HepG2 (cell line): Measurements from ENCODE around the gene RPEL1. TPM values are rescaled to one million over a fixed set of nuclear protein-coding genes. Genes with fewer than 3 reads are reported as not detected.

Experiments used
- ATAC-seq: fragments of 200-7000 bp; cut with Tn5 transposase; 3 replicates; pipeline ENCODE4 v1.9.1; 2020; ENCODE audit warnings: mild to moderate bottlenecking, moderate library complexity
- BruUV-seq: library from RNA; stranded (reverse); fragments of 400-500 nt; replicated peaks from 2 replicates; lab custom pipeline; 2021; lab: Mats Ljungman, UMichigan
- CTCF ChIA-PET: fragments of 300-600 bp; formaldehyde crosslinking; extraction: SDS; loops from one replicate; lab custom pipeline; 2021; ENCODE audit warnings: low total read pairs, inconsistent platforms, low intra/inter-chr PET ratio; lab: Yijun Ruan, JAX
- POLR2A ChIA-PET: fragments of 350-600 bp; sonication (Branson Sonifier 250); formaldehyde crosslinking; loops from one replicate; lab custom pipeline; 2020; ENCODE audit warnings: antibody characterized with exemption, inconsistent platforms; lab: Yijun Ruan, JAX
- DNase-seq: peaks from one replicate; pipeline ENCODE4 v3.0.0-alpha.2; 2015; ENCODE audit warnings: low spot score
- FAIRE-seq: peaks from 3 replicates; lab custom pipeline; 2011; peaks lifted over from hg19 to GRCh38; lab: Jason Lieb, UNC
- H2AFZ ChIP-seq: one replicate; pipeline ENCODE4 v1.6.1; 2011; ENCODE audit warnings: low read length, inconsistent platforms
- H3K27ac ChIP-seq: fragments of 300-600 bp; 3 replicates; pipeline ENCODE4 v1.8.0; 2011; ENCODE audit warnings: mixed run types, mild to moderate bottlenecking, mixed read lengths, low read length, inconsistent platforms; ENCODE audit not compliant: insufficient read depth; ENCODE audit errors: extremely low read length
- H3K27me3 ChIP-seq, 2 experiments: fragments of 200-600 bp in 1 of 2; 2 replicates in 1 of 2; 3 replicates in 1 of 2; pipeline versions ENCODE4 v1.6.0 to v1.8.0; 2011; ENCODE audit warnings: low read length in 2 of 2, mild to moderate bottlenecking in 2 of 2, moderate library complexity in 2 of 2, inconsistent platforms in 1 of 2; ENCODE audit not compliant: insufficient read depth in 2 of 2, control insufficient read depth in 1 of 2
- H3K36me3 ChIP-seq, 2 experiments: fragments of 200-600 bp in 1 of 2; replicated peaks in 1 of 2; 2 replicates in 1 of 2; 3 replicates in 1 of 2; pipeline versions ENCODE4 v1.5.1 to v1.8.0; 2011; ENCODE audit warnings: low read length in 2 of 2, inconsistent platforms in 1 of 2; ENCODE audit not compliant: insufficient read depth in 2 of 2, control insufficient read depth in 1 of 2
- H3K4me1 ChIP-seq: 2 replicates; pipeline ENCODE4 v1.5.1; 2012; ENCODE audit warnings: low read length, inconsistent platforms; ENCODE audit not compliant: insufficient read depth
- H3K4me2 ChIP-seq: 2 replicates; pipeline ENCODE4 v1.6.0; 2011; ENCODE audit warnings: low read depth, low read length, inconsistent platforms
- H3K4me3 ChIP-seq, 3 experiments: fragments of 200-600 bp in 1 of 3; sonication (generic), shearing (Covaris generic) in 1 of 3; replicated peaks in 1 of 3; 2 replicates each; pipeline ENCODE4 v1.5.1; 2011 to 2016; ENCODE audit warnings: low read length in 3 of 3, inconsistent platforms in 2 of 3, low read depth in 2 of 3, mild to moderate bottlenecking in 2 of 3, control low read depth in 1 of 3, mixed read lengths in 1 of 3; ENCODE audit not compliant: insufficient read depth in 1 of 3
- H3K79me2 ChIP-seq: one replicate; pipeline ENCODE4 v1.6.1; 2011; ENCODE audit warnings: low read length, inconsistent platforms; ENCODE audit not compliant: insufficient read depth
- H3K9ac ChIP-seq: 2 replicates; pipeline ENCODE4 v1.6.0; 2011; ENCODE audit warnings: mild to moderate bottlenecking, low read depth, low read length, inconsistent platforms; ENCODE audit not compliant: insufficient read depth
- H3K9me3 ChIP-seq: 2 replicates; pipeline ENCODE4 v1.5.1; 2012; ENCODE audit warnings: mild to moderate bottlenecking, low read length
- H4K20me1 ChIP-seq: 2 replicates; pipeline ENCODE4 v1.6.0; 2011; ENCODE audit warnings: inconsistent platforms, mild to moderate bottlenecking, low read length, moderate library complexity; ENCODE audit not compliant: insufficient read depth
- DR1 ChIP-seq: sonication (generic); formaldehyde crosslinking; IDR thresholded peaks from 2 replicates; pipeline ENCODE4 v1.8.0; 2021; ENCODE audit warnings: mild to moderate bottlenecking, missing genetic modification reagents, inconsistent platforms
- FOXJ3 ChIP-seq: sonication (generic); formaldehyde crosslinking; IDR thresholded peaks from 2 replicates; pipeline ENCODE4 v1.4.0; 2020; ENCODE audit warnings: missing genetic modification reagents, mild to moderate bottlenecking, borderline replicate concordance
- GZF1 ChIP-seq: sonication (generic); formaldehyde crosslinking; IDR thresholded peaks from 2 replicates; pipeline ENCODE4 v1.5.1; 2020; ENCODE audit warnings: mild to moderate bottlenecking, missing genetic modification reagents
- HMGXB3 ChIP-seq: sonication (generic); formaldehyde crosslinking; IDR thresholded peaks from 2 replicates; pipeline ENCODE4 v1.4.0; 2020; ENCODE audit warnings: missing genetic modification reagents, borderline replicate concordance
- JARID2 ChIP-seq: sonication (generic); formaldehyde crosslinking; IDR thresholded peaks from 2 replicates; pipeline ENCODE4 v1.8.1; 2023; ENCODE audit warnings: missing genetic modification reagents, inconsistent platforms; ENCODE audit not compliant: insufficient replicate concordance
- KLF13 ChIP-seq: sonication (generic); formaldehyde crosslinking; IDR thresholded peaks from 2 replicates; pipeline ENCODE4 v1.4.0; 2020; ENCODE audit warnings: mild to moderate bottlenecking, missing genetic modification reagents
- SP140L ChIP-seq: sonication (generic); formaldehyde crosslinking; IDR thresholded peaks from 2 replicates; pipeline ENCODE4 v1.4.0; 2020; ENCODE audit warnings: missing genetic modification reagents, borderline replicate concordance
- TEAD3 ChIP-seq: optimal IDR thresholded peaks from 2 replicates; pipeline ENCODE3; 2016; ENCODE audit warnings: borderline replicate concordance
- ZNF512B ChIP-seq: sonication (generic); formaldehyde crosslinking; IDR thresholded peaks from 2 replicates; pipeline ENCODE4 v1.5.1; 2020; ENCODE audit warnings: missing genetic modification reagents, mild to moderate bottlenecking, borderline replicate concordance
- ZNF616 ChIP-seq: sonication (generic); formaldehyde crosslinking; IDR thresholded peaks from 2 replicates; pipeline ENCODE4 v1.5.0; 2020; ENCODE audit warnings: low read depth, mild to moderate bottlenecking, missing genetic modification reagents
- WGBS: methylation state at CpG from one replicate; pipeline ENCODE4 v1.1.6; 2017; ENCODE audit warnings: low lambda C conversion rate; 5-methylcytosine and 5-hydroxymethylcytosine counted together
- in situ Hi-C: cut with HindIII; loops from 2 replicates; pipeline ENCODE4 v1.10.0; 2017; ENCODE audit warnings: low pct_unique_long_range_greater_than_20kb; ENCODE audit not compliant: extremely low pct_ligation_motif_present
- intact Hi-C: fragments of 100-400 bp; cut with micrococcal nuclease; formaldehyde crosslinking; loops from one replicate; pipeline ENCODE4 v1.10.0; 2022; ENCODE audit not compliant: unreplicated experiment
- polyA plus RNA-seq, 8 experiments: library from polyadenylated mRNA; depleted of rRNA in 3 of 8; stranded (reverse) in 7 of 8; unstranded in 1 of 8; fragments of >200 nt; fragmentation: Illumina TruSeq in 4 of 8; extraction: Trizol in 4 of 8; gene quantifications; 2 replicates each; pipeline versions ENCODE4 v1.2.1 to v1.2.3, GENCODE V29; 2011 to 2016; ENCODE audit warnings: low read depth in 4 of 8, missing spikeins in 1 of 8, mixed read lengths in 1 of 8; ENCODE audit not compliant: insufficient read depth in 1 of 8
- total RNA-seq, 5 experiments: library from RNA; depleted of rRNA; stranded (reverse); fragments of >200 nt; fragmentation: Illumina TruSeq; extraction: Trizol; gene quantifications; 2 replicates each; pipeline ENCODE4 v1.2.3, GENCODE V29; 2016; ENCODE audit warnings: low read depth in 1 of 5
- TF ChIP-seq, protein P1 (sequence below): sonication (generic); formaldehyde crosslinking; IDR thresholded peaks from 2 replicates; pipeline ENCODE4 v1.5.1; 2020; ENCODE audit warnings: missing genetic modification reagents, mild to moderate bottlenecking, borderline replicate concordance

Gene RPEL1
- total and polyA plus RNA-seq, 2 of the 13 experiments (the other 11 are each of a cell fraction or from before 2014, with no cell fraction given) = 0.04 to 0.07 TPM

DNA sequence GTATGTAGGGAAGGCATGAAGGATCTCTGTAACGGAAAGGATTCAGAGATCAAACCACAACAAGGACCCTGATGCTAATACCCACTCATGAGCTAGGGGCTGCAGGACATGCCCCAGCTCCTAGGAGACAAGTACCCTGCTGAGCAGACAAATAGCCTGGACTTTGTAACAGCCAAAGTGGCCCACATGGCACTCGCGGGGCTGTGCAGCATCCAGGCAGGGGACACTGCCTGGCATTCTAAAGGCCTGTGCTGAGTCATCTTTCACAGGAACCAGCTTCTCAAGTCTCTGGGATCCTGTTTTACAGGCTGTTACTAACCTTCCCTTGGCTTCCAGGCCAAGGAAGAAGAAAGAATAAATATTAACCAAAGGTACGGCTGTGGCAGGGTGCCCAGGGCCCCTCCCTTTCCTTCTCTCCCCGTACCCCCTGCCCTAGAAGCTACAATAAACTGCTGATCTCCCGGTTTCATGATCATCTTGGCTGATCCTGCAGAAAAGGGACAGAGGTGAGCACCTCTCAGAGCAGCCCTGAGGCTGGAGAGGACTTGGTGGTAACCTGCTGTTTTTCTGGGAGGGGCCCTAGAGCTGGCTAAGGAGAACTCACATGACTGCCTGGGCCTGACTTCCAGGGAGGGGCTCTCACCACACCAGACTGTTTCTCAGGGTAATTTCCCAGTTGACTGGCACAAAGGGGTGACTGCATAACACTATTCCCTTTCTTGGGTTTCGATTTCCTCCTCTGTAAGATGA is 4.2 kb upstream of the RPEL1 start (continued):
- TF ChIP-seq JARID2 (CRISPR knock-in tag) (no peak), DR1 (CRISPR knock-in tag) (no peak), ZNF616 (CRISPR knock-in tag) (no peak), TEAD3 (CRISPR knock-in tag) (peak; percentile 24)

- ChIA-PET CTCF (interaction anchor here (0.9 to 1.9 kb wide), 3 partner anchors 175 to 410 kb away, joined by 4 read pairs; no protein-coding TSS in a partner anchor), POLR2A (interaction anchor here (0.7 to 2.0 kb wide), 4 partner anchors 14 to 327 kb away, joined by 3 to 7 read pairs (median 4); partner anchors contain the start of genes CNNM2 and NT5C2)
- no peaks in the 10 kb centered on the region for H3K9me3 ChIP-seq
- no peaks in the 10 kb centered on the region for H3K79me2 ChIP-seq
- BruUV-seq = no TSS peak
- intact Hi-C loops = loop anchor here (2.0 to 10.0 kb wide), 4 partner anchors 52 to 327 kb away; partner anchors contain the start of genes CNNM2 and NT5C2
- H3K4me2 ChIP-seq = peak overlapping the region; percentile 36; the same call in 1 of the 2 replicates
- no peaks in the 10 kb centered on the region for H4K20me1 ChIP-seq
- in situ Hi-C loops = loop anchor here (10.0 kb wide), 3 partner anchors 120 to 330 kb away; partner anchors contain the start of gene CNNM2
- 24% methylated on average over 8 of the region's 9 CpGs for WGBS
- ATAC-seq = peak; percentile 87
- no peaks in the 10 kb centered on the region for H3K27me3 ChIP-seq
- FAIRE-seq = peak; percentile 66
- H3K9ac ChIP-seq = no peak overlapping the region
- H3K4me3 ChIP-seq = 0 out of 6 replicates have a peak overlapping the region, but pooled peaks of 1 of the 3 experiments have one; percentile 27
- H3K27ac ChIP-seq = no peak overlapping the region
- H3K36me3 ChIP-seq = no peaks in the 10 kb centered on the region
- peak; percentile 76 for DNase-seq
- no peak overlapping the region for H2AFZ ChIP-seq
- H3K4me1 ChIP-seq = peaks cover 24% of the 10 kb centered on the region
- TF ChIP-seq ZNF512B = no peak
- no peak for TF ChIP-seq SP140L (CRISPR knock-in tag)
- TF ChIP-seq HMGXB3 (CRISPR knock-in tag) = 0 out of 2 replicates have a peak, but pooled peaks have one; percentile 18
- TF ChIP-seq FOXJ3 (CRISPR knock-in tag) = no peak
- TF ChIP-seq KLF13 = no peak
- TF ChIP-seq GZF1 (CRISPR knock-in tag) = no peak
- TF ChIP-seq, protein P1, sequence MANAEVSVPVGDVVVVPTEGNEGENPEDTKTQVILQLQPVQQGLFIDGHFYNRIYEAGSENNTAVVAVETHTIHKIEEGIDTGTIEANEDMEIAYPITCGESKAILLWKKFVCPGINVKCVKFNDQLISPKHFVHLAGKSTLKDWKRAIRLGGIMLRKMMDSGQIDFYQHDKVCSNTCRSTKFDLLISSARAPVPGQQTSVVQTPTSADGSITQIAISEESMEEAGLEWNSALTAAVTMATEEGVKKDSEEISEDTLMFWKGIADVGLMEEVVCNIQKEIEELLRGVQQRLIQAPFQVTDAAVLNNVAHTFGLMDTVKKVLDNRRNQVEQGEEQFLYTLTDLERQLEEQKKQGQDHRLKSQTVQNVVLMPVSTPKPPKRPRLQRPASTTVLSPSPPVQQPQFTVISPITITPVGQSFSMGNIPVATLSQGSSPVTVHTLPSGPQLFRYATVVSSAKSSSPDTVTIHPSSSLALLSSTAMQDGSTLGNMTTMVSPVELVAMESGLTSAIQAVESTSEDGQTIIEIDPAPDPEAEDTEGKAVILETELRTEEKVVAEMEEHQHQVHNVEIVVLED (CRISPR knock-in tag) = no peak
These were observed 918 bp upstream of the RPEL1 start for GRCh38 chr10:103244666-103245271.
